Measurements from ENCODE around the gene AHSA1.
A peak's percentile ranks its signal among the peaks of the same experiment; 100 is the strongest.
"Not testable (repeated sequence)": the region's sequence is repeated elsewhere in the genome, so short reads cannot be mapped to it uniquely, and the experiment has no call there.

The AHSA1 gene

DNA sequence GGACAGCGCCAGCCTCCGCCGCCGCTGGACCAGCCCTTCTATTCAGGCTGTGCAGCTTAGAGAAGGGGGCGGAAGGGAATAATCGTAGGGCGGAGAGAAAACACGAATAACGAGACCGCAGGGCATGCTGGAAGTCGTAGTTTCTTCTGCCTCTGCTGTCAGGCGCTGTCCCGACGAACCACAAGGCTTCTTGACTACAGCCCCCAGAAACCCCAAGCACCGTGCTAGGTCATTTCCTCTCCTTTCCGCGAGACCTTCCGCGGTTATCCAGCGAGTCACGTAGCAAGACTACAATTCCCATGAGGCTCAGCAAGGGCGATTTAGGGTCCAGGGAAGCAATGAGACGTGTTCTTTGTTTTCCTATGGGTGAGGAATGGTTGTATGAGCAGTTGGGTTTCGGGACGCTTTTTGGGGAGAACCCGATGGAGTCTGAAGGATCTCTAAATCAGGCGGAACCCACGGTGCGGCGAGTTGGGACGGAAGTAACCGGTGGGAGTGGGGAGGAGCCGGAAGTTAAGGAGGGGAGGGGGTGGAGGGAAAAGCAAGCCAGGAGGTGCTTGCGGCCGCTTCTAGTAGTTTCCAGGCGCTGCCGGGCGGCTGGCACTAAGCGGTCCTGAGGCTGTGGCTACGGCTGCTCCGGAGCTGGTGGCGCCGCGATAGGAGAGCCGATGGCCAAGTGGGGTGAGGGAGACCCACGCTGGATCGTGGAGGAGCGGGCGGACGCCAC is at the start of gene AHSA1, which contains the start of gene VIPAS39:
Gene AHSA1, plus strand, starts transcription at position 572 of the 727 bp plus-strand sequence. Its CDS starts 97 bp downstream, at position 669.
Gene VIPAS39, minus strand, starts transcription at position 80 of the 727 bp plus-strand sequence. CDS start 3,499 bp downstream, outside the sequence.
- peak; percentile 98 for DNase-seq

DNA sequence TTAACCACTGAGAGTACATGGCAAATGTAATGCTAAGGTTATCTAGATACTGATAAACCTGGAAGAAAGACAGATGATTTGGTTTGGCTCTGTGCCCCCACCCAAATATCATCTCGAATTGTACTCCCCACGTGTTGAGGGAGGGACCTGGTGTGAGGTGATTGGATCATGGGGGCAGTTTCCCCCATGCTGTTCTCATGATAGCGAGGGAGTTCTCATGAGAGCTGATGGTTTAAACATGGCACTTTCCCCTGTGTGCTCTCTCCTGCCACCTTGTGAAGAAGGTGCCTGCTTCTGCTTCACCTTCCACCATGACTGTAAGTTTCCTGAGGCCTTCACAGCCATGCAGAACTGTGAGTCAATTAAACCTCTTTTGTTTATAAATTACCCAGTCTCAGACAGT is 48.8 kb upstream of the AHSA1 start:
- DNase-seq = no peak

DNA sequence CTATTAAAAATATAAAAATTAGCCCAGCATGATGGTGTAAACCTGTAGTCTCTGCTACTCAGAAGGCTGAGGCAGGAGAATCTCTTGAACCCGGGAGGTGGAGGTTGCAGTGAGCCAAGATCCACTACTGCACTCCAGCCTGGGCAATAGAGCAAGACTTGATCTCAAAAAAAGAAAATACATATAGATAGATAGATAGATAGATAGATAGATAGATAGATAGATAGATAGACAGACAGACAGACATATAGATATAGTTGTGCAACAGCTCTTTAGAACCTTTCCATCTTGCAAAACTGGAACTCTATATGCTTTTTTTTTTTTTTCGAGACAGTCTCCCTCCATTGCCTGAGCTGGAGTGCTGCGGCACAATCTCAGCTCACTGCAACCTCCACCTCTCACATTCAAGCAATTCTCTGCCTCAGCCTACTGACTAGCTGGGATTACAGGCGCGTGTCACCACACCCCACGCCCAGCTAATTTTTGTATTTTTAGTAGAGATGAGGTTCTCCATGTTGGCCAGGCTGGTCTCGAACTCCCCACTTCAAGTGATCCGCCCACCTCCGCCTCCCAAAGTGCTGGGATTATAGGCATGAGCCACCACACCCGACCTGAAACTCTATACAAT is 42.4 kb upstream of the AHSA1 start:
- not testable (repeated sequence) for DNase-seq

DNA sequence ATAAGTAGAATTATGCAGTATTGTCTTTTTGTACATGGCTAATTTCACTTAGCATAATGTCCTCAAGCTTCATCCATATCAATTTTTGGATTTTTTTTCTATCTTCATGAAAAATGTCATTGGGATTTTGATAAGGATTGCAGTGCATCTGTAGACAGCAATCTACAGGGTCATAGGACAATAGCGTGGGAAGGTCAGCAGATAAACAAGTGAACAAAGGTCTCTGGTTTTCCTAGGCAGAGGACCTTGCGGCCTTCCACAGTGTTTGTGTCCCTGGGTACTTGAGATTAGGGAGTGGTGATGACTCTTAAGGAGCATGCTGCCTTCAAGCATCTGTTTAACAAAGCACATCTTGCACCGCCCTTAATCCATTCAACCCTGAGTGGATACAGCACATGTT is 41.8 kb upstream of the AHSA1 start:
- not testable (repeated sequence) for DNase-seq

DNA sequence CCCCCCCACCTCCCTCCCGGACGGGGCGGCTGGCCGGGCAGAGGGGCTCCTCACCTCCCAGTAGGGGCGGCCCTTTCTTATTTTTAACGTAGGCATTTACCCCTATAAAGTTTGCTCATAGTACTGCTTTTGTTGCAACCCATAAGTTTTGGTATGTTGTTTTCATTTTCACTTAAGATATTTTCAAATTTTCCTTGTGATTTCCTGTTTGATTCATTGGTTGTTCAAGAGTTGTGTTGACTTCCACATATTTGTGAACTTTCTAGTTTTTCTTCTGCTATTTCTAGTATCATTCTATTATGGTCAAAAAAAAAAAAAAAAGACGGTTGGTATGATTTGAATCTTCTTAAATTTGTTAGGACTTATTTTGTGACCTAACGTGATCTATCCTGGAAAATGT is 41.1 kb upstream of the AHSA1 start:
- no peak for DNase-seq

DNA sequence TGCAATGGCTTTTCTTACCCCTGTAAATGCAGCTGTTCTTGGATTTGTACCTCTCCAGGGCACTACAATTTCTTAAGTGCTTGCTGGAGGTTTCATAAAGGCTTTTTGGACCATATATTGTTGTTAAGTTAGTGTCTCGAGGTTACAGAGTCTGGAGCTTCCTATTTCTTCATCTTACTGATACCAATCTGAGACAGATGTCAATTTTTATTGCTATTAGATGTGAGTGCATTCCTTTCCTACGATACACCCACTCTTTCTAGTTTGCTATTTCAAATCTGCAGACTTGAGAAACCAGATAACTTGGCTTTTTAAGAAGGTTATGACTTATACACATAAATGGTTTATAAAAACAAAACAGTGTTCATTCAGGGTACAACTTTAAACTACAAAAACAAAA is 36.7 kb upstream of the AHSA1 start:
- DNase-seq = no peak

DNA sequence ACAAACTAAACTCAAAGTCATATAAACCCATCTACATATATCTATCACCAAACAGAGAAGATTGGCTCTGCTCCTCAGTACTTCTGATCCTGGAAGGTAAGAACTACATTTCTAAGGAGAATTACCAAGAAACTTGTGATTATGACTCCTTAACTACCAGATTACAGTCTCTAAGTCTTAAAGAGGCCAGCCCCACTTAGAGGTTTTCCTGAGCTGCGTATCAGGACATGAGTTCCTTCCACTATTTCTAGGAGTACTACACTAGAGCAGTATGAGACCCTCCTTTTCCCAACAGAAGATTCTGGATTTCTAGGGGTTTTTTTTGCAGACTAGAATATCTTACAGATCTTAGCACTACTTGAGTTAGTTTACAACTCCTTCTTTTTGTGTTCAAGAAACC is 34.5 kb upstream of the AHSA1 start, which contains the start of gene NOXRED1:
Gene NOXRED1, minus strand, starts transcription at position 101 of the 400 bp plus-strand sequence. CDS start 634 bp downstream, outside the sequence.
- no peak for DNase-seq

DNA sequence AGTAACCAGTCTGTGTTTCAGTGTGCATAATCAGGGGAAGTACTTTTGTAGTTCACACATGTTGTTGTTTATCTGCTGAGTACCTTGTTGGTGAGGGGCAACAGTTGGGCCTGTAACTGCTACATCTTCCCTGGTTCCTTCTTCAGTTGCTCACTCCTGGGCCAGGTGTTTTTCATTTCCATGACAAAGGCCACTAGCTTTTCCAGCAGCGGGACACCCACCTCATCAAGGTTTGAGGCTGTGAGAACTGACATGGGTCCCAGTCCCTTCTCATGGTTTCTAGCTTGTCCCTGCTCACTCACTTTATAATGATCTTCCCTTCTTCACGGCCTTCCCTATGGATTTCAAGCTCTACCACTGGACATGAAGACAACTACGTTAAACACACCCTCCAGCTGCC is 33.0 kb upstream of the AHSA1 start:
- DNase-seq = no peak

DNA sequence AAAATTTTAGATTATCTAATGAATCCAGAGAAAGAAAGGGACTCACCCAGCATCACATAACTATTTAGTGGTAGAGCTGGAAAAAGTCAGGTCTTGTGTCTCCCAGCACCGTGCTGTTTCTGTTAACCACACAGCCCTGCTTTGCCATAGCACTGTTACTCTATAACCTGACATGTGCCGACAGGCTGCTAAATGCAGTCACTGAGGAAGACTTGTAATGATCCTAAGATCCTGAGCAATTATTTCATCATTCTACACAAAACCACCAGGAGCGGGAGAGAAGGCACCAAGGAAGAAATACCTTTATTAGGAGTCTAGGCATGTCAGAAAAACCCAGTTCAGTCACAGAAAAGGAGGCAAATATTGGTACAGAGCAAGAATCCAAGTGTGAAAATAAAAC is 31.5 kb upstream of the AHSA1 start:
- DNase-seq = no peak

DNA sequence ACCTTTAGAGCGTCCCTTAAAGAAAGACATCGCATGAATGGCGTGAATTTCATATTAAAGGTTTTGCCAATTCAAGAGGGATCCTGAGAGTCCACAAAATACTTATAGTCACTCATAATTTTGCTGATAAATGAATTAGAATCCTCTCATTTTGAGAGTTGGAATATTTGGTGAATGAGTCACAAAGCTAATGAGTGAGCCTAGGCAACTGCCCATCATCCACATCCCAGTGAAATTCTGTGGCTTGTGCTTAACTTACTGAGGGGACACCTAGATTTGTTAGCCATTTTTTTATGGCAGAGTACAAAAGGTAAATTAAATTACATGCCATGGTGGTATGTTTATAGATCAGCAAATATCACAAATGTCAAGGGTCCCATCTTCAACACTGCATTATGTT is 21.9 kb upstream of the AHSA1 start:
- DNase-seq = no peak

DNA sequence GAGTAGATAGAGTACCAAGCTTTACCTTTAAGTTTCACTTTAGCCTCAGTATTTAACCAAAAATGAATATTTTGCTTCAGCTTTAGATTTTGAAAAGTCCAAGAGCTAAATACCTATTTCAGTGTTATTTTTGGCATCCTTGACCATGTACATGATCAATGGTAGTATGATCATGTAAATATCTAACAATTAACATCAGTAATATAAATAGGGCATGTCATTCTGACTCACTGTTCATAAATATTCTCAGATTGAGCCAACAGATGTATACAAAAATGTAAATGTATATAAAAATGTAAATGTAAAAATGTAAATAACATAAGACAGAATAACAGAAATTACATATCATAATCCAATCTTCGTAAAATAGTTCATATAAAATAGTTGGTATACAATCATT is 19.3 kb upstream of the AHSA1 start:
- DNase-seq = no peak

DNA sequence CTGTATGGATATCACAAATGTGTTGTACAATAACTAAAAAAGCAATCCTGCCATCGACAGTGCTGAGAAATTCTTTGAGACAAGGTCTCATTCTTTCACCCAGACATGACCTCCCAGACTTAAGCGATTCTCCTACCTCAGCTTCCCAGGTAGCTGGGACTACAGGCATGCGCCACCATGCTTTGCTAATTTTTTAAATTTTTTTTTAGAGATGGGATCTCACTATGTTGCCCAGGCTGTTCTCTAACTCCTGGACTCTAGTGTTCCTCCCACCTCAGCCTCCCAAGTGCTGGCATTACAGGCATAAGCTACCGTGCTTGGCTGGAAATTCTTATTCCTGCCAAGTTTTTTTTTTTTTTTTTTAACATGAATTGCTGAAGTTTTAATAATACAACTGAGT is 18.0 kb upstream of the AHSA1 start:
- DNase-seq = no peak

DNA sequence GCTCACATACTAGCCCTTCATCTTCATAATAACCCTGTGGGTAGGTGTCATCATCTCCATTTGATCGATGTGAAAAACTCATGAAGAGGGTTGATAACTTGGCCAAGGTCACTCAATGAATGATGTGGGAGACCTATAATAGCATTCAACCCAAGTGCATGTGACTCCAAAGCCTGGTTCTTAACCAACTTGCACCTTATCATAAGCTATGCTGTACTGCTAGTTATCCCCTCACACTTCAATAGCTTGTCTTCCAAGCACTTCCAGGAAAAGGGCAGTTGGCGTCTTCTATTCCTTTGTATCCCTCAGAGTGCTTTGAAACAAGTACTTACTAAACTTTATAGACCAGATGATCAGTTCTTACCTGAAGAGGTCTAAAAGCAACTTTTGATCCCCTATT is 15.7 kb upstream of the AHSA1 start:
- DNase-seq = no peak

DNA sequence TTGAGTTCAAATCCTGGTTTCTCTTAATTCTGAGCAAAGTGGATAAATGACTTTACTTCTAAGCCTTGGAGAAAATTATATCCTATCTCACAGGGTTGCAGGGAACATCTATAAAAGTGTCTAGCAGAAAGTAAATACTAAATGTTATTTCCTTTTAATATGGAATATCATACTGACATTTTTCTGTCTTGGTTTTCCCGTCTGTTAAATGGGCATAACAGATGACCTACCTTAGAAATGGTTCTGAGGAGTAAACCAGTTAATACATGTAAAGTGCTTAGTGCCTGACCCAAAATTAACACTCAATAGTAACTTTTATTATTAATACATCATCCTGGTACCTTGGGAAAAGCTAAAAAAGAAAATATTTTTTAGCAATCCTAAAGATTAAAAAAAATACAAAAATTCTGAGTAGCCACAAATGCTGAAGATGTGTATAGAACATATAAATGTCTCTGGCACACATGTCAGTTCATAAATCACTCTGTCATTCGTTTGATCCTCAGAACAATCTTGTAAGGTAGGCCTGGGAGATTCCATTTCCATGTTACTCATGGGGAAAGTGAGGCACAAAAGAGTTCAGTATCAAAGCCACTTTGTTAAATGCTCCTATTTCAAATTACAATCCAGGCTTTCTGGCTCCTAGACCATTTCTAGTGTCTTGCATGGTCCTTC is 1.8 kb upstream of the AHSA1 start:
- no peak for DNase-seq

DNA sequence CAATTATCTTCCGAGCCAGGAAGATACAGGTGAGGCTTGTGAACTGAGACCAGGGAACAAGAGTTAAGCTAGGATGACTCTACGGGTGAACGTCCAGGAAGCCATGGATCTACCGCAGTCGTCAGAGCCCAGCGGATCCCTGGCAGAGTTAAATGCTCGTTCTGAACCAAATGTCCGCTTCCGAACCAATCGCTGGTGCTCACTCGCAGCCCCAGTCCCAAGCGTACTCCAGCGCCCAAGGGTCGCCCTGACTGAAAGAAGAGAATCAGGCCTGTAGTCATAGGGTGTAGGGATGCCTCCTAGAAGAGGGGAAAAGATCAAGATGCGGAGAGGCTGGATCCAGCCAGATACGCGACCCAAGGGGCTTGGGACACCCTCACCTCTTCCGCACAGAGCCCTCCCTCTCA is 775 bp upstream of the AHSA1 start:
- DNase-seq = no peak

DNA sequence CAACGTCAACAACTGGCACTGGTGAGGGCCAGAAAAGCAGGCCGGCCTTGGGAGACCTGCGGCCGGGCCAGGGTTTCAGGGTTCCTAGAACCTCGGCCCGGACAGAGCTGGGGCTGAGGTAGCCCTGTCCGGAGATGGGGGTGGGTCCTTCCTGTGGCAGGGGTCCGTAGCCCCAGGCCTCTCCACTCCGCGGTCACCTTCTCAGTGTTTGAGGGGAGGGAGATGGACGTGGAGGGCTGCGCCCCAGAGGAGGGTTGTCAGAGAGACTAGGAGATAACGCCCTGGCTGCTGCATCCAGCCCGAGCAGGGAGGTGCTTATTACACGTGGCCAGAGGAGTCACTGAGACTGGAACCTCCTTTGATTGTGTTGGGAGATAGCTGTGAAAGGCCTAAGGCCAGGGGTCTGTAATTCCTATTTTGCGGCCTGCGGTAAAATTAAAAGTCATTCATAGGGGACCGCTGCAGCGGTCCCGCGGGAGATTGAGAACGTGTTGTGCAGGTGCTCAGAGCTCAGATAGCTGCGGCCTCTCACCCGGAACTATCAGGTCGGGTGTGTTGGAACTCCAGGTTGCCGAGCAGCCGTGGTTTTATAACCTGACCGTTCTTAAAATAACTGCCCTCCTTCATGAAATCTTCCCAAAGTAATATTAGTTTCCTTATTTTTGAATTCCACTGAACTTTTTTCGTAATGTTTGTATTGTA is 507 bp downstream of the AHSA1 start:
- no peak for DNase-seq

DNA sequence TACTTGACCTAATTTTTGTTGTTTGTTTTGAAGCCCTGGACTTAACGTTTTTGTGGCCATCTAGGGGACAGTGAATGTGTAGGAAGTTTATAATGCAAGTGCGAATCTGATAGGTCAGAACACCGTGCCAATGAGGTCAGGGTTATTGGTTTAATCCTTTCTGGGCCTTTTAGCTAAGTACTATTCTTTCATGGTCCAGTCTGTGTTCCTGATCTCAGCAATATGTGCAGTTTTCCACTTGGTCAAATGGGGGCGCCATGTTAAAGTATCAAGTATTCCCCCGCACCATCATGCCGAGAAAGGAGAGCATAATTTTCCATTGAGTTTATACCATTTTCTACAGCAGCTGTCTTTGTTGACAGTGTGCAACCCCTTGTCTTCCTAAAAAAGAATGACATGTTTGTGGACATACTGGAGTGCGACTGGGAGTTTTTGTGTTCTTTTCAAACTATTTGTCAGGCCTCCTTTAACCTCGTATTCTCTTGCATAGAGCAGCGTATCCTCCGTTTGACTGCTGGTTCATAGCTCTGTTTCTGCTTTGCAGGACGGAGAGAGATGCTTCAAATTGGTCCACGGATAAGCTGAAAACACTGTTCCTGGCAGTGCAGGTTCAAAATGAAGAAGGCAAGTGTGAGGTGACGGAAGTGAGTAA is 1.3 kb downstream of the AHSA1 start:
- DNase-seq = peak; percentile 45

DNA sequence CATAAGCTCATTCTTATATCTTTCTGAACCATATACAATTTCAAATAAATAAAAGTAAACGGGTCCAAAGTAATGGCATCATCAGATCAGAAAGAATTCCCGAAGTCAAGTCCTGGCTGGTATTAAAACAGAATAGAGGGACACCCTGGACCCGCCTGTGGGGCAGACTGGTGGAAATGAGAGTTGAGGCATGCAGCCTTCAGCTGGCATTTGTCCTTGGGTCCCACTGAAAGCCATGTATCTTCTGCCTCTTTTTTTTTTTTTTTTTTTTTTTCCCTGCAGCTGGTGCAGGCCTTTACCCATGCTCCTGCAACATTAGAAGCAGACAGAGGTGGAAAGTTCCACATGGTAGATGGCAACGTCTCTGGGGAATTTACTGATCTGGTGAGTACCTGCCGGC is 9.9 kb downstream of the AHSA1 start:
- no peak for DNase-seq

DNA sequence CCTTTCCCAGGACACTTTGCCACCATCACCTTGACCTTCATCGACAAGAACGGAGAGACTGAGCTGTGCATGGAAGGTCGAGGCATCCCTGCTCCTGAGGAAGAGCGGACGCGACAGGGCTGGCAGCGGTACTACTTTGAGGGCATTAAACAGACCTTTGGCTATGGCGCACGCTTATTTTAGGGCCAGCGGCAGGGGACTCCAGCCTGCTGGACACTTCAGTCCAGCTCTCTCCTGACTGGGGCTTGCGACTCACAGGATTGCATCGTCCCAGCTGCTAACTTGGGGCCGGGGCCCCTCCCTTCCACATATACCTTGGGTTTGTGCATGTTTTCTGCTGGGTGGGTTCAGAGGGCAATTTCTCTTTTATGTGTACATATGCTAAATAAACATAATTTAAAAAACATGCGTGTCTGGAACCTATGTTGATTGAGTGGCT is 11.2 kb downstream of the AHSA1 start:
- no peak for DNase-seq

DNA sequence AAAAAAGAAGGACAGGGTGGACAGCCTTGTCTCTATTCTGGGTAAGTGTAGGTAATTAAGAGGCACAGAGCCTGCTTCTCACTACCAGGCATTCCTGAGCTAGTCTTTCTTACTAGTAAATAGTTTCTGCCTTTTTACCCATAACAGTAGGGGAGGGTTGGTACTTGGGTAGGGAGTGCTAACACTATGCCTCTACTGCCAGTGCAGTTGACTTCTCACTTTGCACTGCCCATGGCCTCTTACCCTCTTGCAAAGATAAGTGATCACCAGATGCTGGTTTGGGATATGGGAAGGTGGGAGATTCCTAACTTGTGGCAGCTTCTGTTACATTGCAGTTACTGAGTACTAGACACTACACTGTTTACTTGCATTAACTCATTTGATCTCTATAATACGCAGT is 11.6 kb downstream of the AHSA1 start:
- DNase-seq = no peak

DNA sequence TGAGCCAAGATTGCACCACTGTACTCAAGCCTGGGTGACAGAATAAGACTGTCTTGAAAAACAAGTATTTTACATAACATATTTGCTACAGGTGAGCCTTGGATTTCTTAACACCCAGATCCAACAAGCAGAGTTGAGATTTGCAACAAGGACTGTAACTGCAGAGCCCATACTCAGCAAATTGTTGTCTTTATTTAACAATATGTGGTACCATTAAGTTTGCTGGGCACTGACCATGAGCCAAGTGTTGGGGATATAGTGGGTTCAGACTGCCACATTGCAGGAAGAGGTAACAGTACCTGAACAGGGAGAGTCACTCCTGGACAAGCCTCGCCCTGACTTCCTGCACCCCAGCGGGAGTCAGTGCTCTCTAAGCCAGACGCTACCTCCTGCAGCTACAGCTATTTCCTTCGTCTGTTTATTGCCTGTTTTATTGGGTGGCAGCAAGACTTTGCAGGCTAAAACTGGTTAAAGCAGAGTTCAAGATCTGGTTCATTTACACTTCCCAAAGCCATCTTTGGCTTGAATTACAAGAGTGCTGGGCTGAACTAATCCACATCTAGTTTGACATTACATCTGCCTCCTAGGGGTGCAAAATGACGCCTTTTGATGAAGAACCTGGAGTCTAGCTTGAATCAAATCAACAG is 12.5 kb downstream of the AHSA1 start:
- DNase-seq = no peak

DNA sequence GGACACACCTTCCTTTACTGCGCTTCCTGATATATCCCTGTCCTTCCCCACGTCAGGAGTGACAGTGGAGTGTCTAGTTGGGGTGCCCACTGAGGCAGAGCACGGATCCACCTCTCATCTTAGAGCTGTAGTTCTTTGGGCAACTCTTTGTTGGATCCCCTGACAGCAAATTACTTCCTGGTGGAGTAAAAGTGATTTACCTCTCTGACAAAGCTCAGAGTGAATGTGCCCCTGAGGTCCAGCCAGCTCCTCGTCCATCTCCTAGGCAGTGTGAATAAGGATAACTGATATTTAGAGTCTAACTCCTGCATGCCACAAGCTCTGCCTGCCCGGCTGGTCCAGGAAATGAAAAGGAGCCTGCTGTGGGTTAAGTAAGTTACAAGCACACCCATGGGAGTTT is 16.0 kb downstream of the AHSA1 start:
- no peak for DNase-seq

Measured in left hindlimb (tissue), 1 donor.